Loucy (cell line): ENCODE measurements around the gene RPA1.

ENCODE experiments used
- CTCF ChIP-seq: fragments of 200-600 bp; sonication (generic); conservative IDR thresholded peaks from 2 replicates; pipeline ENCODE4 v1.5.1; 2014; ENCODE audit warnings: mild to moderate bottlenecking, antibody characterized with exemption, low read length
- EZH2phosphoT487 ChIP-seq: fragments of 200-600 bp; IDR thresholded peaks from 2 replicates; pipeline ENCODE4 v1.6.1; 2018; ENCODE audit warnings: antibody characterized with exemption, mild to moderate bottlenecking, moderate library complexity, borderline replicate concordance

GRCh38 chr17:1899403-1900000 lies 69.7 kb downstream of the RPA1 start:
- TF ChIP-seq CTCF (peak; percentile 43), EZH2phosphoT487 (no peak)
